Measurements from ENCODE around the gene ASF1B. TPM values are rescaled to one million over a fixed set of nuclear protein-coding genes. Genes with fewer than 3 reads are reported as not detected.

Gene ASF1B
- total RNA-seq, 1 donor from 2014 or later: 0.96 TPM

GRCh38 chr19:14156971-14157717 lies 20.8 kb upstream of the ASF1B start:
- TF ChIP-seq CTCF (IDR thresholded peaks at IDR 0.05; ENCODE audit: borderline replicate concordance): no peak
- H3K9me3 ChIP-seq (replicated peaks): no peaks in the 10 kb centered on the region
- no peak overlapping the region for H3K27ac ChIP-seq (replicated peaks)
- no peaks in the 10 kb centered on the region for H3K4me1 ChIP-seq
- no peak overlapping the region for H3K4me3 ChIP-seq
- H3K27me3 ChIP-seq (ENCODE audit: low read depth): no peaks in the 10 kb centered on the region
- no peak for DNase-seq
- H3K36me3 ChIP-seq: peaks cover 61% of the 10 kb centered on the region
- intact Hi-C loops (cut with micrococcal nuclease): no loop called here

GRCh38 chr19:14156122-14156521 lies 19.7 kb upstream of the ASF1B start:
- TF ChIP-seq CTCF (IDR thresholded peaks at IDR 0.05; ENCODE audit: borderline replicate concordance): no peak
- intact Hi-C loops (cut with micrococcal nuclease): no loop called here
- H3K9me3 ChIP-seq (replicated peaks): no peaks in the 10 kb centered on the region
- no peak overlapping the region for H3K27ac ChIP-seq (replicated peaks)
- peaks cover 65% of the 10 kb centered on the region for H3K36me3 ChIP-seq
- H3K27me3 ChIP-seq (ENCODE audit: low read depth): no peaks in the 10 kb centered on the region
- peaks cover 3% of the 10 kb centered on the region for H3K4me1 ChIP-seq
- no peak overlapping the region for H3K4me3 ChIP-seq
- DNase-seq: no peak

- H3K27ac ChIP-seq (replicated peaks): no peak overlapping the region
- no peak overlapping the region for H3K4me3 ChIP-seq
- intact Hi-C loops (cut with micrococcal nuclease): no loop called here
- DNase-seq: no peak
- H3K36me3 ChIP-seq: peaks cover 65% of the 10 kb centered on the region
- H3K9me3 ChIP-seq (replicated peaks): no peaks in the 10 kb centered on the region
- no peaks in the 10 kb centered on the region for H3K27me3 ChIP-seq (ENCODE audit: low read depth)
- peaks cover 10% of the 10 kb centered on the region for H3K4me1 ChIP-seq
- no peak for TF ChIP-seq CTCF (IDR thresholded peaks at IDR 0.05; ENCODE audit: borderline replicate concordance)
Measured at GRCh38 chr19:14155371-14155770, 19.0 kb upstream of the ASF1B start.

GRCh38 chr19:14152713-14153112 lies 16.3 kb upstream of the ASF1B start:
- Histone ChIP-seq H3K9me3 (replicated peaks) (no peaks in the 10 kb centered on the region), H3K4me3 (no peak overlapping the region), H3K36me3 (peaks cover 50% of the 10 kb centered on the region), H3K27me3 (ENCODE audit: low read depth) (no peaks in the 10 kb centered on the region), H3K27ac (replicated peaks) (no peak overlapping the region), H3K4me1 (peaks cover 35% of the 10 kb centered on the region)
- TF ChIP-seq CTCF (IDR thresholded peaks at IDR 0.05; ENCODE audit: borderline replicate concordance): no peak
- DNase-seq: no peak
- intact Hi-C loops (cut with micrococcal nuclease): no loop called here

GRCh38 chr19:14150770-14151661 lies 14.6 kb upstream of the ASF1B start:
- no peak for TF ChIP-seq CTCF (IDR thresholded peaks at IDR 0.05; ENCODE audit: borderline replicate concordance)
- peaks cover 36% of the 10 kb centered on the region for H3K4me1 ChIP-seq
- DNase-seq: no peak
- H3K9me3 ChIP-seq (replicated peaks): no peaks in the 10 kb centered on the region
- H3K4me3 ChIP-seq: no peak overlapping the region
- H3K27me3 ChIP-seq (ENCODE audit: low read depth): no peaks in the 10 kb centered on the region
- intact Hi-C loops (cut with micrococcal nuclease): no loop called here
- peaks cover 33% of the 10 kb centered on the region for H3K36me3 ChIP-seq
- peak overlapping the region; percentile 88 for H3K27ac ChIP-seq (replicated peaks)

Measured in left ventricle myocardium inferior (tissue), 1 donor.